SK-N-SH (cell line): ENCODE data around the gene NUDT1.

Source experiments
- EZH2phosphoT487 ChIP-seq: fragments of 200-600 bp; sonication (generic); IDR thresholded peaks from 2 replicates; pipeline ENCODE4 v1.6.1; 2017; ENCODE audit warnings: low read depth, mixed run types, mild to moderate bottlenecking, antibody characterized with exemption, moderate library complexity, borderline replicate concordance
- GABPA ChIP-seq: IDR thresholded peaks from 2 replicates; pipeline ENCODE4 v1.4.0; 2012; ENCODE audit warnings: low read depth, mild to moderate bottlenecking
- POLR2AphosphoS5 ChIP-seq: IDR thresholded peaks from 2 replicates; pipeline ENCODE4 v1.6.1; 2012; ENCODE audit warnings: low read depth, low read length
- RAD21 ChIP-seq: IDR thresholded peaks from 2 replicates; pipeline ENCODE4 v1.6.1; 2012; ENCODE audit warnings: mild to moderate bottlenecking, low read length
- RCOR1 ChIP-seq: fragments of 150-350 bp; IDR thresholded peaks from 2 replicates; pipeline ENCODE4 v1.6.1; 2017; ENCODE audit warnings: antibody characterized with exemption, low read length
- SIN3A ChIP-seq: IDR thresholded peaks from 2 replicates; pipeline ENCODE4 v1.6.1; 2012; ENCODE audit warnings: low read depth, mild to moderate bottlenecking, low read length, moderate library complexity, borderline replicate concordance
- YY1 ChIP-seq: IDR thresholded peaks from 2 replicates; pipeline ENCODE4 v1.4.0; 2012; ENCODE audit warnings: low read depth, mild to moderate bottlenecking
- TF ChIP-seq, protein P1 (sequence below): fragments of 200-600 bp; sonication (generic); IDR thresholded peaks from 2 replicates; pipeline ENCODE4 v1.6.1; 2017; ENCODE audit warnings: antibody characterized with exemption, mild to moderate bottlenecking, moderate library complexity
- TF ChIP-seq, protein P2 (sequence below): fragments of 150-350 bp; IDR thresholded peaks from 2 replicates; pipeline ENCODE4 v1.6.1; 2017; ENCODE audit warnings: antibody characterized with exemption, low read length, low read depth, borderline replicate concordance
- TF ChIP-seq, protein P3 (sequence below): IDR thresholded peaks from 2 replicates; pipeline ENCODE4; 2012

DNA sequence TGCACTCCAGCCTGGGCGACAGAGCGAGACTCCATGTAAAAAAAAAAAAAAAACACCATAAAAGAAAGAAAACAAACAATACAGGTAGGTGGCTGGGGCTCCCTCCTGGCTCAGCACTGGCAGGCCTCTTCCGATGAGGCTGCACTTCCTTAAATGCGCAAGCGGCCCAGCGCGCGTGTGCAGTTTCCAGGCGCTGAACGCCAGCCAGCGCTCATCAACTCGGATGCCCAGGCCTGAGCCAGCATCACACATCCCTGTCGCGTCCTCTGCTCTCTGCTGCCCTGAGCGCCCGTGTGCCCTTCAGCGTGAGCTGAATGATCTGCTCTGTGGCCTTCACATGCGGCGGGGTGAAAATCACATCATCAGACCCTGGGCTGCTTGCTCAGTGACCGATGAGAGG is 31.8 kb downstream of the NUDT1 start:
- TF ChIP-seq, protein P1, sequence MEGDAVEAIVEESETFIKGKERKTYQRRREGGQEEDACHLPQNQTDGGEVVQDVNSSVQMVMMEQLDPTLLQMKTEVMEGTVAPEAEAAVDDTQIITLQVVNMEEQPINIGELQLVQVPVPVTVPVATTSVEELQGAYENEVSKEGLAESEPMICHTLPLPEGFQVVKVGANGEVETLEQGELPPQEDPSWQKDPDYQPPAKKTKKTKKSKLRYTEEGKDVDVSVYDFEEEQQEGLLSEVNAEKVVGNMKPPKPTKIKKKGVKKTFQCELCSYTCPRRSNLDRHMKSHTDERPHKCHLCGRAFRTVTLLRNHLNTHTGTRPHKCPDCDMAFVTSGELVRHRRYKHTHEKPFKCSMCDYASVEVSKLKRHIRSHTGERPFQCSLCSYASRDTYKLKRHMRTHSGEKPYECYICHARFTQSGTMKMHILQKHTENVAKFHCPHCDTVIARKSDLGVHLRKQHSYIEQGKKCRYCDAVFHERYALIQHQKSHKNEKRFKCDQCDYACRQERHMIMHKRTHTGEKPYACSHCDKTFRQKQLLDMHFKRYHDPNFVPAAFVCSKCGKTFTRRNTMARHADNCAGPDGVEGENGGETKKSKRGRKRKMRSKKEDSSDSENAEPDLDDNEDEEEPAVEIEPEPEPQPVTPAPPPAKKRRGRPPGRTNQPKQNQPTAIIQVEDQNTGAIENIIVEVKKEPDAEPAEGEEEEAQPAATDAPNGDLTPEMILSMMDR: no peak
- TF ChIP-seq YY1 (no peak), GABPA (no peak), RAD21 (no peak), SIN3A (no peak), EZH2phosphoT487 (no peak), RCOR1 (no peak), POLR2AphosphoS5 (no peak)
- TF ChIP-seq, protein P2, sequence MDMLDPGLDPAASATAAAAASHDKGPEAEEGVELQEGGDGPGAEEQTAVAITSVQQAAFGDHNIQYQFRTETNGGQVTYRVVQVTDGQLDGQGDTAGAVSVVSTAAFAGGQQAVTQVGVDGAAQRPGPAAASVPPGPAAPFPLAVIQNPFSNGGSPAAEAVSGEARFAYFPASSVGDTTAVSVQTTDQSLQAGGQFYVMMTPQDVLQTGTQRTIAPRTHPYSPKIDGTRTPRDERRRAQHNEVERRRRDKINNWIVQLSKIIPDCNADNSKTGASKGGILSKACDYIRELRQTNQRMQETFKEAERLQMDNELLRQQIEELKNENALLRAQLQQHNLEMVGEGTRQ: no peak
- TF ChIP-seq, protein P3, sequence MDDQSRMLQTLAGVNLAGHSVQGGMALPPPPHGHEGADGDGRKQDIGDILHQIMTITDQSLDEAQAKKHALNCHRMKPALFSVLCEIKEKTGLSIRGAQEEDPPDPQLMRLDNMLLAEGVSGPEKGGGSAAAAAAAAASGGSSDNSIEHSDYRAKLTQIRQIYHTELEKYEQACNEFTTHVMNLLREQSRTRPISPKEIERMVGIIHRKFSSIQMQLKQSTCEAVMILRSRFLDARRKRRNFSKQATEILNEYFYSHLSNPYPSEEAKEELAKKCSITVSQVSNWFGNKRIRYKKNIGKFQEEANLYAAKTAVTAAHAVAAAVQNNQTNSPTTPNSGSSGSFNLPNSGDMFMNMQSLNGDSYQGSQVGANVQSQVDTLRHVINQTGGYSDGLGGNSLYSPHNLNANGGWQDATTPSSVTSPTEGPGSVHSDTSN: no peak
